ENCODE data around the gene IRS1. TPM values are rescaled to one million over a fixed set of nuclear protein-coding genes. Genes with fewer than 3 reads are reported as not detected.

The IRS1 gene
- total and polyA plus RNA-seq, 2 of the 4 experiments (the other 2 are of a cell fraction), result 21.1 to 37.1 TPM

GRCh38 chr2:226761195-226761583 is 38.4 kb downstream of the IRS1 start:
- in situ Hi-C loops (cut with MboI; ENCODE audit: low sequenced_read_pairs), result no loop called here
- Histone ChIP-seq H3K56ac (ENCODE audit: extremely low read depth, insufficient read depth, low read length) (no peak overlapping the region), H3K27ac (ENCODE audit: insufficient read depth, low read length) (peak overlapping the region; percentile 76; the same call in 1 of the 2 replicates), H2BK120ac (ENCODE audit: low read depth, low read length) (peak overlapping the region; percentile 78), H4K5ac (ENCODE audit: low read depth, low read length) (peak overlapping the region; percentile 15; the same call in 1 of the 2 replicates), H4K20me1 (ENCODE audit: insufficient read depth, low read length) (peaks cover 40% of the 10 kb centered on the region; the same call in 1 of the 2 replicates), H3K23ac (ENCODE audit: low read depth, low read length) (peak overlapping the region; percentile 50; the same call in 1 of the 2 replicates), H2AFZ (replicated peaks; ENCODE audit: low read length, poor library complexity) (no peak overlapping the region), H2AK5ac (ENCODE audit: low read depth, low read length) (no peak overlapping the region), H4K8ac (ENCODE audit: low read depth in 2 of 2, low read length in 2 of 2) (peak overlapping the region; percentile 4 to 19; a peak in 2 of 4 replicates), H3K9me3 (ENCODE audit: control insufficient read depth, insufficient read depth, low read length) (no peaks in the 10 kb centered on the region), H3K79me1 (ENCODE audit: low read depth in 1 of 2, low read length in 2 of 2) (peaks cover 17 to 64% of the 10 kb centered on the region in 2 experiments), H3K4me1 (ENCODE audit: control insufficient read depth, insufficient read depth, low read length) (peaks cover 27% of the 10 kb centered on the region), H3K18ac (ENCODE audit: low read depth, low read length) (peak overlapping the region; percentile 81; the same call in 1 of the 2 replicates), H3K4me3 (ENCODE audit: insufficient read depth, low read depth, low read length) (no peak overlapping the region), H3K14ac (replicated peaks; ENCODE audit: low read depth, low read length) (peak overlapping the region; percentile 19; the same call in 1 of the 2 replicates), H3K36me3 (ENCODE audit: control insufficient read depth, insufficient read depth, low read length) (peaks cover 22% of the 10 kb centered on the region), H3K27me3 (ENCODE audit: control insufficient read depth, insufficient read depth, low read length) (no peaks in the 10 kb centered on the region), H2BK15ac (ENCODE audit: low read depth, low read length) (no peak overlapping the region), H4K91ac (ENCODE audit: insufficient read depth, low read depth, low read length) (no peak overlapping the region), H3K9me1 (ENCODE audit: insufficient read depth, low read length) (peaks cover 6% of the 10 kb centered on the region), H3K4ac (ENCODE audit: low read depth, low read length) (peak overlapping the region; percentile 51; the same call in 1 of the 2 replicates), H3K4me2 (ENCODE audit: low read depth, low read length) (peak overlapping the region; percentile 66; the same call in 1 of the 2 replicates), H2BK20ac (ENCODE audit: low read depth, low read length) (peak overlapping the region; percentile 66; the same call in 1 of the 2 replicates), H3K9ac (ENCODE audit: low read depth, low read length) (no peak overlapping the region; the same call in none of the 2 replicates), H2BK5ac (ENCODE audit: low read depth, low read length, poor library complexity, severe bottlenecking) (peak overlapping the region; percentile 67), H2AK9ac (replicated peaks; ENCODE audit: low read depth, low read length, poor library complexity) (no peak overlapping the region)
- TF ChIP-seq CTCF (conservative IDR thresholded peaks at IDR 0.05; ENCODE audit: low read depth, low read length), result 0 out of 2 replicates have a peak, but pooled peaks have one; percentile 8
- no peak for TF ChIP-seq FOS (IDR thresholded peaks at IDR 0.05; ENCODE audit: low read depth, low read length)
- BruUV-seq (replicated peaks), result no TSS peak
- ChIA-PET CTCF (interaction anchor here (0.5 to 1.3 kb wide), 2 partner anchors 12 to 234 kb away, joined by 3 read pairs; no protein-coding TSS in a partner anchor), POLR2A (ENCODE audit: unreplicated experiment) (interaction anchor here (0.6 kb wide), 1 partner anchor 283 kb away, joined by 6 read pairs; no protein-coding TSS in a partner anchor)
- no peak for DNase-seq
- dilution Hi-C loops (cut with HindIII; ENCODE audit: low sequenced_read_pairs, unreplicated experiment), result no loop called here
- no CpG with 5 or more reads among the region's 2 CpGs for WGBS, 2 experiments (ENCODE audit: extremely low coverage in 2 of 2, insufficient read length in 1 of 2)
- intact Hi-C loops (cut with micrococcal nuclease), result no loop called here
- ATAC-seq (ENCODE audit: low read depth), result no peak

Measured in IMR-90 (cell line).